KMS-11 (cell line): Measurements from ENCODE around the gene R3HDM1.
"Not testable (repeated sequence)": the region's sequence is repeated elsewhere in the genome, so short reads cannot be mapped to it uniquely, and the experiment has no call there.

Experiments used
- H2AFZ ChIP-seq: fragments of 200-600 bp; sonication (generic); 2 replicates; pipeline ENCODE4 v1.6.1; 2016; ENCODE audit warnings: antibody characterized with exemption, mixed run types, low read depth
- H3K27ac ChIP-seq: fragments of 200-600 bp; sonication (generic); 2 replicates; pipeline ENCODE4 v1.6.1; 2016; ENCODE audit warnings: mild to moderate bottlenecking, mixed run types
- H3K27me3 ChIP-seq: fragments of 200-600 bp; sonication (generic); 2 replicates; pipeline ENCODE4 v1.6.1; 2017; ENCODE audit warnings: mild to moderate bottlenecking, low read depth, mixed run types, moderate library complexity; ENCODE audit not compliant: insufficient read depth
- H3K36me3 ChIP-seq: fragments of 200-600 bp; sonication (generic); 2 replicates; pipeline ENCODE4 v1.6.1; 2017; ENCODE audit warnings: mild to moderate bottlenecking, mixed run types; ENCODE audit not compliant: insufficient read depth
- H3K4me1 ChIP-seq: fragments of 200-600 bp; sonication (generic); 2 replicates; pipeline ENCODE4 v1.6.1; 2016; ENCODE audit warnings: mild to moderate bottlenecking, low read depth, mixed run types; ENCODE audit not compliant: poor library complexity, severe bottlenecking
- H3K4me2 ChIP-seq: fragments of 200-600 bp; sonication (generic); 2 replicates; pipeline ENCODE4 v1.7.0; 2016; ENCODE audit warnings: mild to moderate bottlenecking, mixed run types
- H3K4me3 ChIP-seq: fragments of 200-600 bp; sonication (generic); IDR thresholded peaks from 2 replicates; pipeline ENCODE4 v1.6.1; 2017; ENCODE audit warnings: low read depth, low read length, mixed read lengths; ENCODE audit not compliant: insufficient read depth
- H3K79me2 ChIP-seq: fragments of 200-600 bp; sonication (generic); 2 replicates; pipeline ENCODE4 v1.6.1; 2016; ENCODE audit warnings: low read depth, mixed run types; ENCODE audit not compliant: insufficient read depth
- H3K9ac ChIP-seq: fragments of 200-600 bp; sonication (generic); 2 replicates; pipeline ENCODE4 v1.6.1; 2016; ENCODE audit warnings: mild to moderate bottlenecking, mixed run types
- H4K20me1 ChIP-seq: fragments of 200-600 bp; sonication (generic); 2 replicates; pipeline ENCODE4 v1.6.1; 2016; ENCODE audit warnings: mild to moderate bottlenecking, mixed run types; ENCODE audit not compliant: insufficient read depth
- TF ChIP-seq, protein P1 (sequence below): fragments of 200-600 bp; sonication (generic); conservative IDR thresholded peaks from 2 replicates; pipeline ENCODE4 v1.6.1; 2017; ENCODE audit warnings: low read depth, mild to moderate bottlenecking, antibody characterized with exemption, low read length, moderate library complexity, mixed read lengths

The R3HDM1 gene

DNA sequence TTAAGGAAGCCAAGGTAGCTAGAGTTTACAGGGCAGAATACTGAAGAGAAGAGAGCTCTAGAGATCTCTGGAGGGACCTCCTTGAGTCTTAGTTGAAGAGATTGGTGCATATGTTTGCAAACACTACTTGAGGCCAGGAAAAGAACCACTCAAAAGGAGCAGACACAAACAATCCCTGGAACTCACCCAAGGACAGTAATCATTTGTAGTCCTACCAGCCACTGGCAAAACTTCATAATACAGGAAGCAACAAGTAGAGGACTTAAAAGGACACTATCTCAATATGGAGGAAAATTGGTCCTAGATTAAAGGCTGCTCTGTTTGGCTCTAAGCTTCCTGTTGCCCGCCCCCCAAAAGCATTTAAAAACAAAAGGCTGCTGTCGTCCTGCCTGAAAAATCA is 163.4 kb downstream of the R3HDM1 start:
- Histone ChIP-seq H4K20me1 (no peaks in the 10 kb centered on the region), H3K9ac (no peak overlapping the region), H2AFZ (no peak overlapping the region), H3K4me1 (no peaks in the 10 kb centered on the region), H3K36me3 (no peaks in the 10 kb centered on the region), H3K4me2 (no peak overlapping the region), H3K79me2 (no peaks in the 10 kb centered on the region), H3K27me3 (no peaks in the 10 kb centered on the region), H3K4me3 (no peak overlapping the region), H3K27ac (no peak overlapping the region)
- TF ChIP-seq, protein P1, sequence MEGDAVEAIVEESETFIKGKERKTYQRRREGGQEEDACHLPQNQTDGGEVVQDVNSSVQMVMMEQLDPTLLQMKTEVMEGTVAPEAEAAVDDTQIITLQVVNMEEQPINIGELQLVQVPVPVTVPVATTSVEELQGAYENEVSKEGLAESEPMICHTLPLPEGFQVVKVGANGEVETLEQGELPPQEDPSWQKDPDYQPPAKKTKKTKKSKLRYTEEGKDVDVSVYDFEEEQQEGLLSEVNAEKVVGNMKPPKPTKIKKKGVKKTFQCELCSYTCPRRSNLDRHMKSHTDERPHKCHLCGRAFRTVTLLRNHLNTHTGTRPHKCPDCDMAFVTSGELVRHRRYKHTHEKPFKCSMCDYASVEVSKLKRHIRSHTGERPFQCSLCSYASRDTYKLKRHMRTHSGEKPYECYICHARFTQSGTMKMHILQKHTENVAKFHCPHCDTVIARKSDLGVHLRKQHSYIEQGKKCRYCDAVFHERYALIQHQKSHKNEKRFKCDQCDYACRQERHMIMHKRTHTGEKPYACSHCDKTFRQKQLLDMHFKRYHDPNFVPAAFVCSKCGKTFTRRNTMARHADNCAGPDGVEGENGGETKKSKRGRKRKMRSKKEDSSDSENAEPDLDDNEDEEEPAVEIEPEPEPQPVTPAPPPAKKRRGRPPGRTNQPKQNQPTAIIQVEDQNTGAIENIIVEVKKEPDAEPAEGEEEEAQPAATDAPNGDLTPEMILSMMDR: no peak

DNA sequence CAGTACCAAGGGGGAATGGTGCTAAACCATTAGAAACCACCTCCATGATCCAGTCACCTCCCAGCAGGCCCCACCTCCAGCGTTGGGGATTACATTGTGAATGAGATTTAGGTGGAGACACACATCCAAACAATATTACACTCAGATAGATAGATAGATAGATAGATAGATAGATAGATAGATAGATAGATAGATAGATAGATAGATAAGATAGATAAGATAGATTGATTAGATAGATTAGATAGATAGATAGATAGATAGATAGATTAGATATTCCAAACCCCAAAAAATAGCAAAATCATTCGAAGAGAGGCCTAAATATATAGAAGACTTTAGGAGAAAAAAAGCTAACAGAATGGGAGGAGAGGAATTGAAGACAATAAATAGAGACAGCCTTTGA is 167.6 kb downstream of the R3HDM1 start:
- no peak overlapping the region for H2AFZ ChIP-seq
- H3K9ac ChIP-seq: no peak overlapping the region
- H3K27ac ChIP-seq: no peak overlapping the region
- H4K20me1 ChIP-seq: no peaks in the 10 kb centered on the region
- H3K4me3 ChIP-seq: no peak overlapping the region
- TF ChIP-seq, protein P1: no peak
- no peaks in the 10 kb centered on the region for H3K27me3 ChIP-seq
- H3K4me2 ChIP-seq: no peak overlapping the region
- no peaks in the 10 kb centered on the region for H3K36me3 ChIP-seq
- H3K79me2 ChIP-seq: no peaks in the 10 kb centered on the region
- H3K4me1 ChIP-seq: no peaks in the 10 kb centered on the region

DNA sequence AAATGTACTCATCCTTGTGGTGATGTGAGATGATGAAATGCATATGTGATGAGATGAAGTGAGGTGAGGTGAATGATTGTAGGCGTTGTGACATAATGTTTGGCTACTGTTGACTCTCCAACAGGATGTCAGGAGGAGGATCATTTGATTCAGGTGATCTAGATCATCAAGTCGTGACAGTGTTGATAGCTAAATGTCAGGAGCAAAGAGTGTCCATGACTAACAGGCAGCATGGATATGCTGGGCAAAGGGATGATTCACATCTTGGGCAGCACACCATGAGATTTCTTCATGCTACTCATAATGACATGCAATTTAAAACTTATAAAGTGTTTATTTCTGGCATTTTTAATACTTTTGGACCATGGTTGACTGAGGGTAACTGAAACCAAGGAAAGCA is 170.2 kb downstream of the R3HDM1 start:
- H4K20me1 ChIP-seq: no peaks in the 10 kb centered on the region

DNA sequence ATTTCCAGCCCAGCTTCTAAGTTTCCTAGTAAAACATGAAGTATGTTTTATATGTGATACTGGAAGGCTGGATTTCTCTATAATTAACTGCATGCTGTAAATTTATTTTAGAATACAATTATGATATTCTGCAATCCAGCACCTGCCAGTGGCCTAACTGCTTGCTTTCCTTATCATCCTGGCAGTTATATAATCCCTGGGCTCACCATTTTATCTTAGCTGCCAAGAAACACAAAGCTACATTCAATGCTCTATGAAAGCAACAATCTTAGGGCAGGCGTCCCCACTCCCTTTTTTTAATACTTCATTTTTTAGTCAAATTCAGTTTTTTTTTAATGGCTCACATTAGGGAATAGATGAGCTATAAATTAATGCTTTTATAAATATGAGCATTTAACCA is 172.0 kb downstream of the R3HDM1 start:
- no peak overlapping the region for H3K27ac ChIP-seq
- no peak overlapping the region for H2AFZ ChIP-seq
- no peaks in the 10 kb centered on the region for H3K79me2 ChIP-seq
- no peak overlapping the region for H3K4me2 ChIP-seq
- no peaks in the 10 kb centered on the region for H4K20me1 ChIP-seq
- no peaks in the 10 kb centered on the region for H3K36me3 ChIP-seq
- TF ChIP-seq, protein P1: no peak
- H3K4me1 ChIP-seq: no peaks in the 10 kb centered on the region
- H3K9ac ChIP-seq: no peak overlapping the region
- H3K4me3 ChIP-seq: no peak overlapping the region
- no peaks in the 10 kb centered on the region for H3K27me3 ChIP-seq

More for the DNA sequence above, 170.2 kb downstream of the R3HDM1 start:
- TF ChIP-seq, protein P1: no peak
- Histone ChIP-seq H3K4me2 (no peak overlapping the region), H3K4me1 (no peaks in the 10 kb centered on the region), H3K4me3 (no peak overlapping the region), H3K79me2 (no peaks in the 10 kb centered on the region), H3K27ac (no peak overlapping the region), H3K9ac (no peak overlapping the region), H3K36me3 (no peaks in the 10 kb centered on the region), H2AFZ (no peak overlapping the region), H3K27me3 (no peaks in the 10 kb centered on the region)

DNA sequence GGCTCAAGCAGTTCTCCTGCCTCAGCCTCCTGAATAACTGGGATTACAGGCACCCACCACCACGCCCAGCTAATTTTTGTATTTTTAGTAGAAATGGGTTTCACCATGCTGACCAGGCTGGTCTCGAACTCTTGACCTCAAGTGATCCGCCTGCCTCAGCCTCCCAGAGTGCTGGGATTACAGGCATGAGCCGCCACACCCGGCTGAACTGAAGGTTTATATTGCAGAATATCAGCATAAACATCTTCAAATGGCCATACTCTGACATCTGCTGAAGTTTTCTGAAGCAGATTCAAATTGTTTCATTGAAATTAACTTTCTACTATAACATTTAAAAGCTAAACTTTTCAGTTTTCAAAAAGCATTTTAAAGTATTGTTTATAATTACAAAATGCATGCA is 172.8 kb downstream of the R3HDM1 start:
- not testable (repeated sequence) for H3K79me2 ChIP-seq, H3K27ac ChIP-seq, H3K4me1 ChIP-seq, H4K20me1 ChIP-seq, H3K4me2 ChIP-seq, H3K4me3 ChIP-seq, H3K27me3 ChIP-seq, H2AFZ ChIP-seq, H3K9ac ChIP-seq, H3K36me3 ChIP-seq
